ENCODE results near the gene SOCS2.
A peak's percentile ranks its signal among the peaks of the same experiment; 100 is the strongest.

The SOCS2 gene

DNA sequence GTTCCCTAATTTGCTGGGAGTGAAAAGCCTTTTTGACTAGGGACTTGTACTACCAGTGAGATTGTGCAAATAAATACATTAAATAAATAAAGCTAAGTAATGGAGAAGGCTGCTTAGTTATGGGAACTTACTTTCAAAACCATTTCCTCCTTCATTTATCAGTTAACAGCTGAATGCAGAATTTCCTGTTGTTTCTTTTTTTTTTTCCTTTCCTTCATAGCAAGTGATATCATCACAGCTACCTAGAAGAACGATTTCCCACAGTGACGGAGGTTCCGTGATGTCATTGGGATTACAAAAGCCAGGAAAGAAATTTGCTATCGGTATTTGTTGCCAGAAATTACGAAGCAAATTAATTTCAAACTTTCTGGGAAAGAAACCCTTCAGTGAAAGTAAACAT, 42.1 kb upstream of the SOCS2 start:
- H3K9ac ChIP-seq (ENCODE audit: low read length), result no peak overlapping the region
- no peaks in the 10 kb centered on the region for H3K27me3 ChIP-seq (ENCODE audit: low read depth, low read length)
- no peak overlapping the region for H3K4me3 ChIP-seq (ENCODE audit: low read length)
- no peaks in the 10 kb centered on the region for H3K79me2 ChIP-seq (ENCODE audit: low read length)
- no peaks in the 10 kb centered on the region for H3K9me3 ChIP-seq (ENCODE audit: insufficient read depth, low read length)
- H3K4me1 ChIP-seq (ENCODE audit: low read length), result no peaks in the 10 kb centered on the region
- TF ChIP-seq, protein P1, sequence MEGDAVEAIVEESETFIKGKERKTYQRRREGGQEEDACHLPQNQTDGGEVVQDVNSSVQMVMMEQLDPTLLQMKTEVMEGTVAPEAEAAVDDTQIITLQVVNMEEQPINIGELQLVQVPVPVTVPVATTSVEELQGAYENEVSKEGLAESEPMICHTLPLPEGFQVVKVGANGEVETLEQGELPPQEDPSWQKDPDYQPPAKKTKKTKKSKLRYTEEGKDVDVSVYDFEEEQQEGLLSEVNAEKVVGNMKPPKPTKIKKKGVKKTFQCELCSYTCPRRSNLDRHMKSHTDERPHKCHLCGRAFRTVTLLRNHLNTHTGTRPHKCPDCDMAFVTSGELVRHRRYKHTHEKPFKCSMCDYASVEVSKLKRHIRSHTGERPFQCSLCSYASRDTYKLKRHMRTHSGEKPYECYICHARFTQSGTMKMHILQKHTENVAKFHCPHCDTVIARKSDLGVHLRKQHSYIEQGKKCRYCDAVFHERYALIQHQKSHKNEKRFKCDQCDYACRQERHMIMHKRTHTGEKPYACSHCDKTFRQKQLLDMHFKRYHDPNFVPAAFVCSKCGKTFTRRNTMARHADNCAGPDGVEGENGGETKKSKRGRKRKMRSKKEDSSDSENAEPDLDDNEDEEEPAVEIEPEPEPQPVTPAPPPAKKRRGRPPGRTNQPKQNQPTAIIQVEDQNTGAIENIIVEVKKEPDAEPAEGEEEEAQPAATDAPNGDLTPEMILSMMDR (IDR thresholded peaks at IDR 0.05; ENCODE audit: low read depth, low read length), result no peak
- TF ChIP-seq EZH2phosphoT487 (IDR thresholded peaks at IDR 0.05; ENCODE audit: low read depth), result no peak
- H2AFZ ChIP-seq (ENCODE audit: low read depth, low read length), result no peak overlapping the region
- H3K4me2 ChIP-seq (ENCODE audit: low read length), result no peak overlapping the region
- H4K20me1 ChIP-seq (ENCODE audit: insufficient read depth, low read length), result no peaks in the 10 kb centered on the region
- no peaks in the 10 kb centered on the region for H3K36me3 ChIP-seq (replicated peaks; ENCODE audit: low read depth, low read length)
- no peak overlapping the region for H3K27ac ChIP-seq (ENCODE audit: low read length)

DNA sequence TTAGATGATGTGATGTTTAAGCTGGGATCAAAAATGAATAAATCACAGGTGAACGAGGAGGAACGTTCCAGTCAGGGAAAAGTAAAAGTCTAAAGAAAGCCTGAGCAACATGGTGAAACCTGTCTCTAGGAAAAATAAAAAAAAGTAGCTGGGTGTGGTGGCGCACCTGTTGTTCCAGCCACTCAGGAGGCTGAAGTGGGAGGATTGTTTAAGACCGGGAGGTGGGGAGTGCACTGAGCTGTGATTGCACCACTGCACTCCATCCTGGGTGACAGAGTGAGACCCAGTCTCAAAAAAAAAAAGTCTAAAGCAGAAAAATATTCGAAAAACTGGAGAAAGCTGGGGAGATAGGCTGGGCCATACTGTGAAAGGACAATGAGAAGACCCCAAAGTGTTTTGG, 39.2 kb upstream of the SOCS2 start:
- TF ChIP-seq EZH2phosphoT487 (IDR thresholded peaks at IDR 0.05; ENCODE audit: low read depth), result no peak
- TF ChIP-seq, protein P1 (IDR thresholded peaks at IDR 0.05; ENCODE audit: low read depth, low read length), result no peak
- no peak overlapping the region for H3K9ac ChIP-seq (ENCODE audit: low read length)
- no peak overlapping the region for H2AFZ ChIP-seq (ENCODE audit: low read depth, low read length)

DNA sequence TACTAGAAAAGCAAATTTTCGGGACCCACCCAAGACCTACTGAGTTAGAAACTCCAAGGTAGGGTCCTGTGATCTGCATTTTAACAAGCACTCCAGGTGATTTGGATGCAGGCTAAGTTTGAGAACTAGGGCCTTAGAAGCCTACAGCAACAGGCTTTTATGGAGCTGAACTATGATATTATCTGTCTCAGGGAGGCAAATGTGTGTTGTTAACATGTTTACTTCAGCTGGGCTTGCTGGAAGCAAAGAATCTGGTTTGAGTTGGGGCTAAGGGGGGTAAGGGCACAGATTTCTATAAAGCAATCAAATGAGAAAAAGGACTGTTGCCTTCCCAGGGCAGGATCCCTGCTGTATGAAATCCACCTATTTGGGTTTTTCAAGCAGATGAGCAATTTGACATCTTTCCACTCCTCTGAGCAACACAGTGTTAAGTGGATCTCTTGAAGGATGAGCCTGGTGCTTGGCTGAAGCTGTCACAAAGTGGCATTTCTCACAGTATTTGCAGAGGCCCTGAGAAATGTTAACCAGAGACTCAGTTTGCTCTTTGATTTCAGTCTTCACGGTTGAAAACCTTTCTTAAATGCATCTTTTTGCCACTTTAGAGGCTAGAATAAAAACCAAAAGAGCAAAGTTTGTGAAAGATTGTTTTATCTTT, 36.2 kb upstream of the SOCS2 start:
- peaks cover 16% of the 10 kb centered on the region for H3K4me1 ChIP-seq (ENCODE audit: low read length)
- TF ChIP-seq, protein P1 (IDR thresholded peaks at IDR 0.05; ENCODE audit: low read depth, low read length), result no peak
- TF ChIP-seq EZH2phosphoT487 (IDR thresholded peaks at IDR 0.05; ENCODE audit: low read depth), result no peak
- H3K4me2 ChIP-seq (ENCODE audit: low read length), result peak overlapping the region; percentile 15; the same call in 1 of the 2 replicates
- H4K20me1 ChIP-seq (ENCODE audit: insufficient read depth, low read length), result no peaks in the 10 kb centered on the region
- H2AFZ ChIP-seq (ENCODE audit: low read depth, low read length), result 0 out of 2 replicates have a peak overlapping the region, but pooled peaks have one; percentile 3
- H3K9me3 ChIP-seq (ENCODE audit: insufficient read depth, low read length), result no peaks in the 10 kb centered on the region
- H3K9ac ChIP-seq (ENCODE audit: low read length), result no peak overlapping the region
- no peak overlapping the region; the same call in 1 of the 2 replicates for H3K27ac ChIP-seq (ENCODE audit: low read length)
- H3K36me3 ChIP-seq (replicated peaks; ENCODE audit: low read depth, low read length), result no peaks in the 10 kb centered on the region
- no peak overlapping the region for H3K4me3 ChIP-seq (ENCODE audit: low read length)
- H3K27me3 ChIP-seq (ENCODE audit: low read depth, low read length), result no peaks in the 10 kb centered on the region
- no peaks in the 10 kb centered on the region for H3K79me2 ChIP-seq (ENCODE audit: low read length)

More for the DNA sequence above, 39.2 kb upstream of the SOCS2 start:
- Histone ChIP-seq H3K27me3 (ENCODE audit: low read depth, low read length) (no peaks in the 10 kb centered on the region), H3K4me3 (ENCODE audit: low read length) (no peak overlapping the region), H3K79me2 (ENCODE audit: low read length) (no peaks in the 10 kb centered on the region), H3K9me3 (ENCODE audit: insufficient read depth, low read length) (no peaks in the 10 kb centered on the region), H3K4me1 (ENCODE audit: low read length) (peaks cover 10% of the 10 kb centered on the region), H3K4me2 (ENCODE audit: low read length) (no peak overlapping the region), H3K27ac (ENCODE audit: low read length) (no peak overlapping the region), H3K36me3 (replicated peaks; ENCODE audit: low read depth, low read length) (no peaks in the 10 kb centered on the region), H4K20me1 (ENCODE audit: insufficient read depth, low read length) (no peaks in the 10 kb centered on the region)

DNA sequence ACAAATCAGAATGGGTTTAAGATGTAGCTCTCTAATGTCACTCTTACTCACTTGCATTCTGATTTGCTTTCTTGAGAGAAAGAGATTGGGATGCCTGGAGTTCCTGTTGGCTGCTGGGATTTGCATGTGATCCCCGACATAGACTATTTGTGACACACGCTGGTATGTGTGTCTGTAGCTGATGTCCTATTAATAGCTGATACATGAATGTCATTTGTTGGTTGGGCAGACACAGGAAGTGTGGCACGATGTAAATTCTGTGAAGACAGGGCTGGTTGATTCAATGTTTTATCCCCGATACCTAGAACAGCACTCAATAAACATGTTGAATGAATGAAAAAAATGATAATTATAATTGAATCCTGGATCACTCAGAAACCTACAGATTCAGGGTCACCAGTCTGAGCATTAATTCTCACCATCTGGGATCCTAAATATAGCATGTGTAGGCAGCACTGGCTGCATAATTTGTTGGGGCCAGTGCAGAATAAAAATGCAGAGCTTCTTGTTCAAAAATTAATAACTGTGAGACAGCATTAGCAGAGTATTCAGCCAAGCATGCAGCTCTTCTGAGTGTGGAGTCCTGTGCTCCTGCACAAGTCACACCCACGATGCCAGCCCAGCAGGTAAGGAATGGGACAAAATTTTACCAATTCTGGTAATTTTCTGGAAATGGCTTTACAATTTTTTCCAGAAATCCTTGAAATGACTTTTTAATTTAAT, 35.5 kb upstream of the SOCS2 start:
- no peaks in the 10 kb centered on the region for H4K20me1 ChIP-seq (ENCODE audit: insufficient read depth, low read length)
- H2AFZ ChIP-seq (ENCODE audit: low read depth, low read length), result 0 out of 2 replicates have a peak overlapping the region, but pooled peaks have one; percentile 3
- peak overlapping the region; percentile 15; the same call in 1 of the 2 replicates for H3K4me2 ChIP-seq (ENCODE audit: low read length)
- no peaks in the 10 kb centered on the region for H3K36me3 ChIP-seq (replicated peaks; ENCODE audit: low read depth, low read length)
- TF ChIP-seq EZH2phosphoT487 (IDR thresholded peaks at IDR 0.05; ENCODE audit: low read depth), result no peak
- TF ChIP-seq, protein P1 (IDR thresholded peaks at IDR 0.05; ENCODE audit: low read depth, low read length), result no peak
- H3K27ac ChIP-seq (ENCODE audit: low read length), result no peak overlapping the region; the same call in 1 of the 2 replicates
- no peaks in the 10 kb centered on the region for H3K27me3 ChIP-seq (ENCODE audit: low read depth, low read length)
- H3K4me3 ChIP-seq (ENCODE audit: low read length), result no peak overlapping the region
- H3K4me1 ChIP-seq (ENCODE audit: low read length), result peaks cover 16% of the 10 kb centered on the region
- no peak overlapping the region for H3K9ac ChIP-seq (ENCODE audit: low read length)
- no peaks in the 10 kb centered on the region for H3K79me2 ChIP-seq (ENCODE audit: low read length)
- no peaks in the 10 kb centered on the region for H3K9me3 ChIP-seq (ENCODE audit: insufficient read depth, low read length)
